BLaER1 treated with 17β-estradiol and CSF1 and Interleukin-3, amounts not matched to agents 10 nM and 100 nM (cell line): ENCODE data around the gene LHX2.
A peak's percentile ranks its signal among the peaks of the same experiment; 100 is the strongest.

Source experiments
- H3K27ac ChIP-seq, 11 experiments: shearing (Covaris generic); formaldehyde crosslinking; 2 replicates each; pipeline ENCODE4 v1.8.1; 2022
- H3K27me3 ChIP-seq, 11 experiments: shearing (Covaris generic); formaldehyde crosslinking; 2 replicates each; pipeline ENCODE4 v1.8.1; 2022
- H3K36me3 ChIP-seq, 11 experiments: shearing (Covaris generic); formaldehyde crosslinking; 2 replicates each; pipeline ENCODE4 v1.8.1; 2022
- H3K4me1 ChIP-seq, 10 experiments: shearing (Covaris generic); formaldehyde crosslinking; 2 replicates each; pipeline ENCODE4 v1.8.1; 2022
- H3K4me2 ChIP-seq, 11 experiments: shearing (Covaris generic); formaldehyde crosslinking; 2 replicates each; pipeline ENCODE4 v1.8.1; 2022
- H3K4me3 ChIP-seq, 10 experiments: shearing (Covaris generic); formaldehyde crosslinking; 2 replicates each; pipeline ENCODE4 v1.8.1; 2022
- H3K9ac ChIP-seq, 11 experiments: shearing (Covaris generic); formaldehyde crosslinking; 2 replicates each; pipeline ENCODE4 v1.8.1; 2022
- H3K9me3 ChIP-seq, 11 experiments: shearing (Covaris generic); formaldehyde crosslinking; replicated peaks in 1 of 11; 2 replicates each; pipeline ENCODE4 v1.8.1; 2022
- H4K20me1 ChIP-seq, 11 experiments: shearing (Covaris generic); formaldehyde crosslinking; 2 replicates each; pipeline ENCODE4 v1.8.1; 2022
- Cebpa-rat ChIP-seq, 11 experiments: shearing (Covaris generic); IDR thresholded peaks; 2 replicates each; pipeline ENCODE4 v1.8.1; 2022

LHX2 gene

DNA sequence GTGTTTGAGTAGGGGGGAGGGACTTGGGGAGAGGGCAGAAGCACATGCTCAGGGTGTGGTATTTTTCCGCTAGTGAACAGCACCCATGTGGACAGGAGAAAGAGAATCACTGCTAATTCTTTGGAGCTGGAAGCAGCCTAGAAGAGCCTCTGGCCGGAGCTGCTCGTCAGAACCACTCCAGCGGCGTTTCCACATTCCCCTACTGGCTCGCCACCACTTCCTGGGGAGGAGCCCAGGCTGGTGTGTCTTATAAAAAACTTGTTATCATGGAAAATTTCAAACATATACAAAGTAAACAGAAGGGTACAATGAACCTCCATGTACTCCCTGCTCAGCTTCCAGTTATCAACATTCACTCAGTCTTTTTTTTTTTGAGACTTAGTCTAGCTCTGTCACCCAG, 26.7 kb downstream of the LHX2 start:
- peaks cover 9 to 59% (median 11%) of the 10 kb centered on the region in 11 experiments; a peak in 20 of 22 replicates for H3K27me3 ChIP-seq

DNA sequence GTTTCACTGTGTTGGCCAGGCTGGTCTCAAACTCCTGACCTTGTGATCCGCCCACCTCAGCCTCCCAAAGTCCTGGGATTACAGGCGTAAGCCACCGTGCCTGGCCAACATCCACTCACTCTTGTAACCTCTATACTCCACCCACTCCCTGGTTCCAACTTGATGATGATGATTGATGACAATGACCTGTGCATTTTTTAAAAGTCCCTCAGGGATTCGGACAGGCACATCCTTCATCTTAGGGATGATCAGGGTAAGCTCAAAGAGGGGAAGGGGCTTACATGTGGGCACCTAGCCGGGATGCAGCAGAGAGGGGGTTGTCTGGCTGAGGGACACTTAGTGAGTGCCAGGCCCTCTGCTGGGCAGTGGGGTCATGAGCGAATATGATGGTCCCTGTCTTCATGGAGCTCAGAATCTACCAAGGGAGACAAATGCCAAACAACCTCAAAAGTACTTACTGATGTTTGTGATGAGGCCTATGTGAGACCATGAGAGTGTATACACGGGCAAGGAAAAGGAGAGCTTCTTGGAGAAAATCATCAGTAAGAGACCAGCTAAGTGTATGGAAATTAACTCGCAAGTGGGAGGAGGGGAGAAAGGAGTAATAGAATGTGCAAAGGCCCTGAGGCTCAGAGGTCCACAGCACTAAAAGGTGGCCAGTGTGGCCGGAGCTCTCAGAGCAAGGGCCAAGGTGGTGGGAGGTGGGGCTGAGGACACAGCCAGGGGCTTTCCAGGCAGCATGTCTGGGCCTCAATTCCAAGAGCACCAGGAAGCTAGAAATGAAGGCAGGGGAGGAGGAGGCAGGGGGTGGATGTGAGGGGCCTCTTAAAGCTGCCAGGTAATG, 27.4 kb downstream of the LHX2 start:
- Histone ChIP-seq H3K4me3 (no peak overlapping the region), H3K36me3 (no peaks in the 10 kb centered on the region), H3K4me1 (peaks cover 17 to 46% (median 35%) of the 10 kb centered on the region in 10 experiments), H3K9ac (no peak overlapping the region), H3K27ac (no peak overlapping the region), H3K4me2 (peak overlapping the region in 9 of 11 experiments; percentile 88 to 99 (median 96); a peak in 9 of 22 replicates), H3K9me3 (no peaks in the 10 kb centered on the region), H3K27me3 (peaks cover 3 to 58% (median 11%) of the 10 kb centered on the region in 11 experiments), H4K20me1 (peaks cover 0 to 19% (median 0%) of the 10 kb centered on the region in 11 experiments; a peak in 3 of 22 replicates)
- TF ChIP-seq Cebpa-rat (IDR thresholded peaks at IDR 0.05) = no peak

More for the DNA sequence above, 26.7 kb downstream of the LHX2 start:
- H3K4me1 ChIP-seq = peaks cover 17 to 46% (median 35%) of the 10 kb centered on the region in 10 experiments
- no peak overlapping the region for H3K9ac ChIP-seq
- peaks cover 0 to 19% (median 0%) of the 10 kb centered on the region in 11 experiments; a peak in 3 of 22 replicates for H4K20me1 ChIP-seq
- H3K27ac ChIP-seq = no peak overlapping the region
- no peak overlapping the region for H3K4me3 ChIP-seq
- no peaks in the 10 kb centered on the region for H3K36me3 ChIP-seq
- H3K9me3 ChIP-seq = no peaks in the 10 kb centered on the region
- no peak for TF ChIP-seq Cebpa-rat (IDR thresholded peaks at IDR 0.05)
- peak overlapping the region in 8 of 11 experiments; percentile 2 to 52 (median 22); a peak in 11 of 22 replicates for H3K4me2 ChIP-seq

DNA sequence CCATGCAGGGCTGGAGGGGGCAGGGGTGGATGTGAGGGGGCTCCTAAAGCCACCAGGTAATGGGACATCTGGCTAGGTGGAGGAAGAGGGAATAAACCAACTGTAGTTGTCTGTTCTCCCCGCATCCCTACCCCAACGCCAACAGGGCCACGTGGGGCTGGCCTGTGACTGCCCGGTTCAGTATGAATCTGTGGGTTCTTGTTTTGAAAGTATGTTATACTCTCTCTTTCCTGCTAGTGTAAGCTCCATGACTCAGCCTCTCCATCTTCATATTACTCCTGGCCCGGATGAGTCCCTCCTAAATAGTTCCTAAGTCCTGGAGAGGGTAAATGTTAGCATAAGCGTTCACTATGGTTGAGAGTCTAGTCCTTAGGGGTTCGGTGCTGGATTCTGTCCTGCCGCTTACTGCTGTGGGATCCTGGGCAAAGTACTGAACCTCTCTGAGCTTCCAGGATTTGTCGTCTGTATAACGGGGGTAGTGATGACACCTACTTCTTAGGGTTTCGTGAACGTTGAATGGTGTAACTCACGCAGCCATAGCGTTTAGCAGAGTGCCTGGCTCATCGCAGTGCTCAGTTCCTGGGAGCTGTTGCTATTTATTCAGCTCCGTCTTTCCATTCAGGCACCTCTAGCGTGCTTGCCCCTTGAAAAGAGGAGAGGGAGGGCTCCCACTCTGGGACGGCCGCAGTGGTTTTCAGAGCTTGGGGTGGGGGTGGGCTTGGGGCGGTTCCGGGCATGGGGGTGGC, 28.8 kb downstream of the LHX2 start:
- Histone ChIP-seq H3K27ac (peak overlapping the region in 1 of 11 experiments; percentile 20; a peak in 2 of 22 replicates), H3K4me3 (peak overlapping the region in 7 of 10 experiments; percentile 49 to 67 (median 59); a peak in 11 of 20 replicates), H3K9ac (peak overlapping the region in 4 of 11 experiments; percentile 61 to 75 (median 67); a peak in 7 of 22 replicates), H3K36me3 (no peaks in the 10 kb centered on the region), H3K4me1 (peaks cover 17 to 46% (median 35%) of the 10 kb centered on the region in 10 experiments), H3K4me2 (peak overlapping the region; percentile 88 to 99 (median 99)), H3K9me3 (no peaks in the 10 kb centered on the region), H3K27me3 (peaks cover 15 to 68% (median 21%) of the 10 kb centered on the region in 11 experiments), H4K20me1 (peaks cover 0 to 23% (median 0%) of the 10 kb centered on the region in 11 experiments; a peak in 3 of 22 replicates)
- no peak for TF ChIP-seq Cebpa-rat (IDR thresholded peaks at IDR 0.05)

DNA sequence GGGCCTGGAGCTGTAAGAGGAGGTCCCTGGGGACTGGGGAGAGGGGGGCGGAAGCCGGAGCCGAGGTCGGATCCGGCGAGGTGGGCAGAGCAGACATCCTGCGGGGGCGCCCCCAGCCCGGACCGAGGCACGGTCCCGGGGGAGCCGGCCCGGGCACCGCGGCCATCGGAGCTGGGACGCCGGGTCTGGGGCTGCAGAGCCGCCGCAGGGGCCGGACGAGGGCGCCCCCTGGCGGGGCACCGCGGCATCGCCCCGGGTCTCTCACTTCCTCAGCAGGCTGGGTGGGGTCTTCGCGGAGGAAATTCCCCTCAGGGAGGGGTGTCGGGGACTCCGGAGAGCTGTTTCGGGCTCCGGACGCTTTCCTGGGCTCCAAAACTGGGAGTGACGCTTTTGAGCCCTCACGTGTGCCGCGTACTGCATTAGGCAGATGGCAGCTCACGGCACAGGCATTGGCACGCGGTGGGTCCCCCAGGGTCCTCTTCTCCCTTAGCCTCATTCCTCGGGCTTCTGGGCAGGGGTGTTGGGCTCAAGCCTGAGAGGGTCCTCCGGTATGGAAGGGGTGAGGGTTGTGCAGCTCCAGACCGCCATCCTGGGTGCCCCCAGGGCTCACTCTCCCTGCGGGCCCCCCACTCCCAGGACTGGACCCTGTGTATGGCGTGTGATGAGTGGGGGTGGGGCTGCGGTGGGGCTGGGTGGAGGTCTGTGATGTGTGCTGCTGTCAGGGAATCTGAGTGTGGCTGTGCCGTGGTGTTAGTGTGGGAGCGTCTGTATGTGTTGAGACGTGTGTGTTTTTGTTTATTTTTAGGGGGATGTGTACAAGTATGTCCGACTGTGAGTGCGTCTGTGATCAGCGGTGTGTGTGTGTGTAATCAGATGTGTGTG, 29.6 kb downstream of the LHX2 start:
- peak overlapping the region in 10 of 11 experiments; percentile 1 to 66 (median 52); a peak in 15 of 22 replicates for H3K27ac ChIP-seq
- peak overlapping the region; percentile 88 to 99 (median 99) for H3K4me2 ChIP-seq
- TF ChIP-seq Cebpa-rat (IDR thresholded peaks at IDR 0.05) = no peak
- H3K4me3 ChIP-seq = peak overlapping the region; percentile 43 to 67 (median 58)
- peaks cover 17 to 52% (median 40%) of the 10 kb centered on the region in 10 experiments for H3K4me1 ChIP-seq
- H3K9me3 ChIP-seq = no peaks in the 10 kb centered on the region
- peak overlapping the region; percentile 38 to 75 (median 66); a peak in 20 of 22 replicates for H3K9ac ChIP-seq
- peaks cover 0 to 23% (median 0%) of the 10 kb centered on the region in 11 experiments; a peak in 5 of 22 replicates for H4K20me1 ChIP-seq
- peaks cover 24 to 76% (median 30%) of the 10 kb centered on the region in 11 experiments for H3K27me3 ChIP-seq
- no peaks in the 10 kb centered on the region for H3K36me3 ChIP-seq

DNA sequence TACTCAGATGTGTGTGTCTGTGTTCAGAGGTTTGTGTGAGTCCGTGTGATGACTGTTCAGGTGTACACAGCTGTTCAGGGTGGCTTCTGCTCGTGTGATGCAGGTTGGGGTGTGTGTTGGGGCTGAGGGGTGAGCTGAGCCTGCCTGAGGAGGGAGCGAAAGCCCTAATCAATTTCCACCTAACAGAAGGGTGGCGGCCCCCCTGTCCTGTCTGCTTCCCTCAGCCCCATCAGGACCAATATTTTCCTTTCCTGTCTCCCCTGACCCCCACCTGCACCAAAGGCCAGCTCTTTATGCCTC, 30.2 kb downstream of the LHX2 start:
- no peaks in the 10 kb centered on the region for H3K36me3 ChIP-seq
- TF ChIP-seq Cebpa-rat (IDR thresholded peaks at IDR 0.05) = no peak
- peak overlapping the region in 4 of 11 experiments; percentile 59 to 66 (median 62); a peak in 4 of 22 replicates for H3K27ac ChIP-seq
- H3K27me3 ChIP-seq = peaks cover 29 to 80% (median 36%) of the 10 kb centered on the region in 11 experiments
- peak overlapping the region in 8 of 11 experiments; percentile 38 to 75 (median 68); a peak in 11 of 22 replicates for H3K9ac ChIP-seq
- peak overlapping the region in 9 of 10 experiments; percentile 43 to 67 (median 56); a peak in 15 of 20 replicates for H3K4me3 ChIP-seq
- peaks cover 0 to 23% (median 0%) of the 10 kb centered on the region in 11 experiments; a peak in 5 of 22 replicates for H4K20me1 ChIP-seq
- no peaks in the 10 kb centered on the region for H3K9me3 ChIP-seq
- H3K4me2 ChIP-seq = peak overlapping the region; percentile 88 to 99 (median 99)
- peaks cover 17 to 52% (median 40%) of the 10 kb centered on the region in 10 experiments for H3K4me1 ChIP-seq

DNA sequence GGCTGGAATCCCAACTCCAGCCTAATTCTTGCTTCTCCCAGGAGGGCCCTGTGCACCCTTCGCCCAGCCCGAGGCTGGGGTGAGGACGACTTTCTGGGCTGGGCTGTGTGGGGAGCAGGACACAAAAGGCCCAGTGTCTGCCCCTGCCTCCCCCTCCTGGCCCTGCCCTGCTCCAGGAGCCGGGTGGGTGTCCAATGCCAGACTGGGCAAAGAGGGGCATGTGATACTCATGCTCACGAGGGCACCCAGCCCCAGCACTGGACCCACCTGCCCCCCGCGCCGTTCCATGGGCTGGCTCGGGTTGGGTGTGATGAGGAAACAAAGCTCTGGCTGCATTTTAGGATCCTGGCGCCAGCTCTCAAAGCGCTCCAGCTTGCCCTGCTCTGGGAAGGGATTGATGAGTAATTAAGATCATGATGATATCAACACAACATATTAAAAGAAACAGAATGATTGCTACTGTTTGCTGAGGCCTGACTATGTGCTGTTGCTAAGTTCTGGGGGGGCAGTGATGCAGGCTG, 30.7 kb downstream of the LHX2 start:
- Histone ChIP-seq H4K20me1 (peaks cover 0 to 23% (median 0%) of the 10 kb centered on the region in 11 experiments; a peak in 5 of 22 replicates), H3K9ac (peak overlapping the region in 4 of 11 experiments; percentile 66 to 72 (median 71); a peak in 7 of 22 replicates), H3K27ac (peak overlapping the region in 1 of 11 experiments; percentile 59; a peak in 1 of 22 replicates), H3K4me1 (peaks cover 17 to 52% (median 40%) of the 10 kb centered on the region in 10 experiments), H3K4me3 (peak overlapping the region in 2 of 10 experiments; percentile 56; a peak in 2 of 20 replicates), H3K36me3 (no peaks in the 10 kb centered on the region), H3K4me2 (peak overlapping the region in 10 of 11 experiments; percentile 88 to 99 (median 98); a peak in 20 of 22 replicates), H3K9me3 (no peaks in the 10 kb centered on the region), H3K27me3 (peaks cover 34 to 80% (median 40%) of the 10 kb centered on the region in 11 experiments)
- TF ChIP-seq Cebpa-rat (IDR thresholded peaks at IDR 0.05) = no peak

DNA sequence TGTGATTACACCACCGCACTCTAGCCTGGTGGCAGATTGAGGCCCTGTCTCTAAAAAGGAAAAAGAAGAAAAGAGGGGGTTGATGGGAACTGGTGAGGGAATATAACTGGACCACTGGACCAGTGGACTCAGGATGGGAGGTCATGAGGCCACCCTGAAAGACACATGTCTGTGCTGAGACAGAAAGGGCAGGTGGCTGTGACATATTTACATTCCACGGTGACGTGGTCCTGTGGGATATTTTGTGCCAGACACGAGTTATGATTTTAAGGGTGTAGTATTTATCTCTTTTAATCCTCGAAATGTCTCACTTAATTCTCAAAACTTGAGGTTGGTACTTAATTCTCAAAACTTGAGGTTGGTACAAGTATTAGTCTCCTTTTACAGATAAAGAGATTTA, 32.9 kb downstream of the LHX2 start:
- Histone ChIP-seq H3K4me1 (peaks cover 17 to 41% (median 36%) of the 10 kb centered on the region in 10 experiments), H4K20me1 (peaks cover 0 to 15% (median 0%) of the 10 kb centered on the region in 11 experiments; a peak in 5 of 22 replicates), H3K36me3 (no peaks in the 10 kb centered on the region), H3K9me3 (no peaks in the 10 kb centered on the region), H3K27ac (no peak overlapping the region), H3K9ac (no peak overlapping the region), H3K27me3 (peaks cover 47 to 83% (median 55%) of the 10 kb centered on the region in 11 experiments), H3K4me3 (no peak overlapping the region), H3K4me2 (no peak overlapping the region)
- TF ChIP-seq Cebpa-rat (IDR thresholded peaks at IDR 0.05) = no peak
